Measurements from ENCODE around the gene CFAP210. TPM values are rescaled to one million over a fixed set of nuclear protein-coding genes. Genes with fewer than 3 reads are reported as not detected.

CFAP210 gene
- total and polyA plus RNA-seq, 9 of the 15 experiments (the other 6 are each of a cell fraction or from before 2014, with no cell fraction given), result 0.75 to 3.6 (median 1.3) TPM

GRCh38 chr2:169656164-169656563 is 38.0 kb downstream of the CFAP210 start (continued):
- TF ChIP-seq BCLAF1 (IDR thresholded peaks at IDR 0.05; ENCODE audit: borderline replicate concordance in 1 of 2, control insufficient read depth in 1 of 2, low read depth in 2 of 2, low read length in 1 of 2), result no peak
- TF ChIP-seq ZC3H8 (IDR thresholded peaks at IDR 0.05), result 0 out of 2 replicates have a peak, but pooled peaks have one; percentile 25
- TF ChIP-seq PKNOX1 (IDR thresholded peaks at IDR 0.05), result peak; percentile 18; the same call in 1 of the 2 replicates
- TF ChIP-seq ZNF512 (tag; IDR thresholded peaks at IDR 0.05), result peak; percentile 60; the same call in 1 of the 2 replicates
- no peak for TF ChIP-seq IRF2 (CRISPR knock-in tag; IDR thresholded peaks at IDR 0.05)
- no peak for TF ChIP-seq ATF1 (CRISPR knock-in tag; IDR thresholded peaks at IDR 0.05)
- TF ChIP-seq ATF1 (tag; IDR thresholded peaks at IDR 0.05), result no peak
- no peak for TF ChIP-seq ZNF77 (CRISPR knock-in tag; IDR thresholded peaks at IDR 0.05)
- no peak for TF ChIP-seq TARDBP (IDR thresholded peaks at IDR 0.05)
- 0 out of 2 replicates have a peak, but pooled peaks have one; percentile 26 for TF ChIP-seq L3MBTL2 (IDR thresholded peaks at IDR 0.05)
- TF ChIP-seq GABPB2 (CRISPR knock-in tag; conservative IDR thresholded peaks at IDR 0.05), result no peak
- TF ChIP-seq LEF1 (IDR thresholded peaks at IDR 0.05), result no peak
- TF ChIP-seq MTA2 (IDR thresholded peaks at IDR 0.05; ENCODE audit: low read depth), result peak; percentile 28; the same call in 1 of the 2 replicates
- no peak for TF ChIP-seq AFF4 (CRISPR knock-in tag; IDR thresholded peaks at IDR 0.05)
- no peak for TF ChIP-seq POLR2A (conservative IDR thresholded peaks at IDR 0.05)
- no peak for TF ChIP-seq ZNF239 (CRISPR knock-in tag; IDR thresholded peaks at IDR 0.05)
- TF ChIP-seq MYC (IDR thresholded peaks at IDR 0.05; ENCODE audit: low read depth, low read length), result no peak
- TF ChIP-seq MYC (CRISPR knock-in tag; IDR thresholded peaks at IDR 0.05; ENCODE audit: borderline replicate concordance, low read depth), result no peak
- peak; percentile 62; the same call in 1 of the 2 replicates for TF ChIP-seq EHMT2 (IDR thresholded peaks at IDR 0.05)
- TF ChIP-seq MBD1 (CRISPR knock-in tag; IDR thresholded peaks at IDR 0.05), result no peak
- TF ChIP-seq MCM7 (IDR thresholded peaks at IDR 0.05), result 0 out of 4 replicates have a peak, but pooled peaks of 1 of the 2 experiments have one; percentile 37
